Frontal cortex (tissue), 4 donors: ENCODE data around the gene TOX3. TPM values are rescaled to one million over a fixed set of nuclear protein-coding genes. Genes with fewer than 3 reads are reported as not detected.

Experiments used
- DNase-seq, 2 donors: peaks; one replicate each; pipeline ENCODE4 v3.0.0; 2012; ENCODE audit warnings: low spot score in 2 of 2
- FAIRE-seq: peaks from 2 replicates; lab custom pipeline; 2012; peaks lifted over from hg19 to GRCh38; lab: Jason Lieb, UNC
- total RNA-seq: library from RNA; depleted of rRNA; stranded (reverse); fragments of >200 nt; gene quantifications from one replicate; pipeline ENCODE4 v1.2.3, GENCODE V29; 2014
- donor health status: control.
- donor health status: control.
- donor health status: control.

TOX3 gene
- 18.8 TPM for total RNA-seq

- DNase-seq, result peak; percentile 33 to 49
- FAIRE-seq, result no peak
These were observed at the start of gene TOX3 for GRCh38 chr16:52547004-52547833. Gene TOX3 (minus strand): TSS chr16:52547143. CDS start chr16:52546723, 420 bp downstream.

GRCh38 chr16:52592778-52593177, 45.8 kb upstream of the TOX3 start:
- no peak for FAIRE-seq
- no peak for DNase-seq

GRCh38 chr16:52591934-52592592, 45.1 kb upstream of the TOX3 start:
- DNase-seq (no peak), FAIRE-seq (no peak)

GRCh38 chr16:52591471-52591870, 44.5 kb upstream of the TOX3 start:
- DNase-seq (no peak), FAIRE-seq (no peak)

GRCh38 chr16:52586159-52586558, 39.2 kb upstream of the TOX3 start:
- DNase-seq, result no peak
- FAIRE-seq, result no peak

GRCh38 chr16:52584354-52585320, 37.7 kb upstream of the TOX3 start:
- no peak for DNase-seq

GRCh38 chr16:52581530-52581929, 34.6 kb upstream of the TOX3 start:
- no peak for DNase-seq
- no peak for FAIRE-seq

More at GRCh38 chr16:52584354-52585320, 37.7 kb upstream of the TOX3 start:
- FAIRE-seq, result no peak

GRCh38 chr16:52580488-52580887, 33.5 kb upstream of the TOX3 start:
- no peak for FAIRE-seq
- DNase-seq, result no peak

GRCh38 chr16:52578829-52579498, 32.0 kb upstream of the TOX3 start:
- DNase-seq (no peak), FAIRE-seq (no peak)

- no peak for FAIRE-seq
These were observed 31.3 kb upstream of the TOX3 start for GRCh38 chr16:52578007-52578828.

GRCh38 chr16:52577130-52577706, 30.3 kb upstream of the TOX3 start:
- FAIRE-seq, result no peak
- DNase-seq, result no peak

More at GRCh38 chr16:52578007-52578828, 31.3 kb upstream of the TOX3 start:
- no peak for DNase-seq

- DNase-seq (no peak), FAIRE-seq (no peak)
These were observed 26.7 kb upstream of the TOX3 start for GRCh38 chr16:52573365-52574299.

- DNase-seq (no peak), FAIRE-seq (no peak)
These were observed 25.7 kb upstream of the TOX3 start for GRCh38 chr16:52572656-52573055.

- no peak for FAIRE-seq
- DNase-seq, result no peak
These were observed 23.6 kb upstream of the TOX3 start for GRCh38 chr16:52570495-52571091.

GRCh38 chr16:52569701-52570100, 22.8 kb upstream of the TOX3 start:
- no peak for FAIRE-seq
- no peak for DNase-seq

- no peak for DNase-seq
- no peak for FAIRE-seq
These were observed 22.2 kb upstream of the TOX3 start for GRCh38 chr16:52568983-52569690.
